ENCODE results near the gene XPNPEP1.

- TF ChIP-seq, protein P1, sequence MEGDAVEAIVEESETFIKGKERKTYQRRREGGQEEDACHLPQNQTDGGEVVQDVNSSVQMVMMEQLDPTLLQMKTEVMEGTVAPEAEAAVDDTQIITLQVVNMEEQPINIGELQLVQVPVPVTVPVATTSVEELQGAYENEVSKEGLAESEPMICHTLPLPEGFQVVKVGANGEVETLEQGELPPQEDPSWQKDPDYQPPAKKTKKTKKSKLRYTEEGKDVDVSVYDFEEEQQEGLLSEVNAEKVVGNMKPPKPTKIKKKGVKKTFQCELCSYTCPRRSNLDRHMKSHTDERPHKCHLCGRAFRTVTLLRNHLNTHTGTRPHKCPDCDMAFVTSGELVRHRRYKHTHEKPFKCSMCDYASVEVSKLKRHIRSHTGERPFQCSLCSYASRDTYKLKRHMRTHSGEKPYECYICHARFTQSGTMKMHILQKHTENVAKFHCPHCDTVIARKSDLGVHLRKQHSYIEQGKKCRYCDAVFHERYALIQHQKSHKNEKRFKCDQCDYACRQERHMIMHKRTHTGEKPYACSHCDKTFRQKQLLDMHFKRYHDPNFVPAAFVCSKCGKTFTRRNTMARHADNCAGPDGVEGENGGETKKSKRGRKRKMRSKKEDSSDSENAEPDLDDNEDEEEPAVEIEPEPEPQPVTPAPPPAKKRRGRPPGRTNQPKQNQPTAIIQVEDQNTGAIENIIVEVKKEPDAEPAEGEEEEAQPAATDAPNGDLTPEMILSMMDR (IDR thresholded peaks at IDR 0.05): no peak
- TF ChIP-seq POLR2A (IDR thresholded peaks at IDR 0.05): no peak
These were observed 85.9 kb downstream of the XPNPEP1 start for GRCh38 chr10:109837384-109837783.

Measured in adrenal gland (tissue), 5 donors.